Stomach (tissue), 9 donors: ENCODE results near the gene PSMD10. TPM values are rescaled to one million over a fixed set of nuclear protein-coding genes. Genes with fewer than 3 reads are reported as not detected.

Experiments
- DNase-seq, 2 donors: peaks; one replicate each; pipeline versions ENCODE4 v3.0.0 to v3.0.0-alpha.2; 2013 to 2019
- H3K27ac ChIP-seq, 5 donors: fragments of 200-600 bp in 4 of 5; sonication (generic) in 4 of 5; one replicate each; pipeline ENCODE4 v1.5.1; 2013 to 2019; ENCODE audit warnings: mild to moderate bottlenecking in 1 of 5, moderate library complexity in 1 of 5
- H3K27me3 ChIP-seq, 3 donors: fragments of 200-600 bp; sonication (generic); one replicate each; pipeline ENCODE4 v1.5.1; 2017 to 2019; ENCODE audit warnings: mixed run types in 1 of 3
- H3K36me3 ChIP-seq, 4 donors: fragments of 200-600 bp; sonication (generic); 1 replicate in 3 of 4; 2 replicates in 1 of 4; pipeline ENCODE4 v1.5.1; 2016 to 2019
- H3K4me1 ChIP-seq, 4 donors: fragments of 200-600 bp; sonication (generic); one replicate each; pipeline ENCODE4 v1.5.1; 2016 to 2019
- H3K4me3 ChIP-seq, 4 donors: fragments of 200-600 bp; sonication (generic) in 3 of 4; one replicate each; pipeline ENCODE4 v1.5.1; 2016 to 2019; ENCODE audit warnings: mild to moderate bottlenecking in 1 of 4
- H3K9me3 ChIP-seq, 4 donors: fragments of 200-600 bp; sonication (generic); one replicate each; pipeline ENCODE4 v1.5.1; 2016 to 2019
- CTCF ChIP-seq, 7 experiments: fragments of 450-650 bp in 4 of 7; fragments of 200-600 bp in 3 of 7; sonication (generic) in 3 of 7; IDR thresholded peaks; one replicate each; pipeline ENCODE4 v1.5.1; 2016 to 2019; ENCODE audit warnings: antibody characterized with exemption in 7 of 7, control low read depth in 2 of 7, mild to moderate bottlenecking in 1 of 7
- EP300 ChIP-seq: sonication (generic); formaldehyde crosslinking; IDR thresholded peaks from one replicate; pipeline ENCODE4 v1.6.1; 2017; ENCODE audit warnings: antibody characterized with exemption
- POLR2A ChIP-seq, 4 donors: fragments of 450-650 bp; IDR thresholded peaks; one replicate each; pipeline ENCODE4 v1.6.1; 2016; ENCODE audit warnings: antibody characterized with exemption in 4 of 4, control low read depth in 2 of 4, mild to moderate bottlenecking in 1 of 4, moderate library complexity in 1 of 4
- POLR2AphosphoS5 ChIP-seq, 3 donors: sonication (generic); formaldehyde crosslinking; IDR thresholded peaks; one replicate each; pipeline ENCODE4 v1.6.1; 2016; ENCODE audit warnings: antibody characterized with exemption in 3 of 3
- WGBS, 5 donors: extraction: QIAGEN DNeasy Blood & Tissue Kit in 3 of 5; methylation state at CpG; one replicate each; pipeline versions ENCODE4 v1.1.5 to v1.1.7; 2013 to 2018; 5-methylcytosine and 5-hydroxymethylcytosine counted together
- intact Hi-C: fragments of 100-400 bp; cut with DNase I; formaldehyde crosslinking; loops from one replicate; pipeline ENCODE4 v1.15.1; 2023; ENCODE audit warnings: low total_unique reads
- polyA plus RNA-seq, 3 donors: library from polyadenylated mRNA; stranded (reverse); fragments of 200-250 nt; gene quantifications; one replicate each; pipeline ENCODE4 v1.2.3, GENCODE V29; 2013
- total RNA-seq, 5 donors: library from RNA; depleted of rRNA; stranded (reverse); fragments of >200 nt; gene quantifications; one replicate each; pipeline versions ENCODE4 v1.1.0 to v1.2.3, GENCODE V29; 2014 to 2016
- donor health status: healthy with polysubstance abuse.
- donor health status: Bipolar disorder and iron deficiency.
- donor health status: healthy.

Gene PSMD10
- total and polyA plus RNA-seq, 8 donors, result 10.4 to 65.7 (median 25.4) TPM; not detected in 1

- H3K4me1 ChIP-seq, result no peaks in the 10 kb centered on the region
- intact Hi-C loops, result no loop called here
Measured at GRCh38 chrX:108127152-108127551, 35.8 kb upstream of the PSMD10 start.

GRCh38 chrX:108126661-108127060, 35.3 kb upstream of the PSMD10 start:
- no peak for DNase-seq
- Histone ChIP-seq H3K9me3 (no peaks in the 10 kb centered on the region), H3K27me3 (no peaks in the 10 kb centered on the region), H3K4me3 (no peak overlapping the region), H3K4me1 (no peaks in the 10 kb centered on the region), H3K27ac (no peak overlapping the region), H3K36me3 (peaks cover 0 to 14% (median 9%) of the 10 kb centered on the region in 4 donors)
- intact Hi-C loops, result no loop called here
- TF ChIP-seq EP300 (no peak), POLR2A (IDR thresholded peaks at IDR 0.05) (no peak), POLR2AphosphoS5 (IDR thresholded peaks at IDR 0.05) (no peak), CTCF (IDR thresholded peaks at IDR 0.05) (no peak)
- 60 to 88% (median 81%) methylated on average over 2 of the region's 2 CpGs for WGBS, 5 donors

More at GRCh38 chrX:108127152-108127551, 35.8 kb upstream of the PSMD10 start:
- no peaks in the 10 kb centered on the region for H3K27me3 ChIP-seq
- 66 to 83% (median 80%) methylated on average over 4 of the region's 4 CpGs for WGBS, 5 donors
- H3K4me3 ChIP-seq, result no peak overlapping the region
- no peaks in the 10 kb centered on the region for H3K9me3 ChIP-seq
- TF ChIP-seq EP300, result no peak
- TF ChIP-seq CTCF (IDR thresholded peaks at IDR 0.05), result no peak
- TF ChIP-seq POLR2A (IDR thresholded peaks at IDR 0.05), result no peak
- no peak for TF ChIP-seq POLR2AphosphoS5 (IDR thresholded peaks at IDR 0.05)
- no peak for DNase-seq
- H3K36me3 ChIP-seq, result peaks cover 0 to 19% (median 10%) of the 10 kb centered on the region in 4 donors
- no peak overlapping the region for H3K27ac ChIP-seq

GRCh38 chrX:108123591-108124366, 32.4 kb upstream of the PSMD10 start:
- DNase-seq, result no peak
- no peak overlapping the region for H3K4me3 ChIP-seq
- H3K36me3 ChIP-seq, result peaks cover 0 to 13% (median 4%) of the 10 kb centered on the region in 4 donors
- WGBS, 5 donors, result 75 to 98% (median 95%) methylated on average over 3 of the region's 3 CpGs
- H3K27me3 ChIP-seq, result no peaks in the 10 kb centered on the region
- no peak overlapping the region for H3K27ac ChIP-seq
- no peaks in the 10 kb centered on the region for H3K4me1 ChIP-seq
- H3K9me3 ChIP-seq, result no peaks in the 10 kb centered on the region
- intact Hi-C loops, result no loop called here
- no peak for TF ChIP-seq POLR2AphosphoS5 (IDR thresholded peaks at IDR 0.05)
- no peak for TF ChIP-seq EP300
- no peak for TF ChIP-seq POLR2A (IDR thresholded peaks at IDR 0.05)
- no peak for TF ChIP-seq CTCF (IDR thresholded peaks at IDR 0.05)

DNA sequence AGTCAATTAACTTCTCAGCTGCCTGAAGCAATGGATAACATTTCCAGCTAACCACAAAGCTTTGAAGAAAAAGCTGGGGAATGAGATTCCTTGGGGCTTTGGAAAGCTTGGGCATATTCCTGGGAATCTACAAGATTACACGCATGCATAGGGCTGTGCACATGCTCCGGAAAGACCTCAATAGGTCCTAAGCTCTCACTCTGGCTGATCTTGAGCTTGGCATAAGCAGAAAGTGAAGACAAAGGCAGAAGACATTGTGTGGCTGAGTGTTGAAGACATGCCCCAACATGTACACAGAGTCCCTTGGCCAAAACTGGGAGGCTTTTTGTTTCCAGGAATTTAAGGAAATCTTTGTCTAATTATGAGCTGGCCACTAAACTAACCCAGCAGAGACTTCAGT, 31.4 kb upstream of the PSMD10 start:
- no peak for DNase-seq
- 72 to 90% (median 86%) methylated on average over 2 of the region's 2 CpGs for WGBS, 5 donors
- Histone ChIP-seq H3K4me3 (no peak overlapping the region), H3K27me3 (no peaks in the 10 kb centered on the region), H3K4me1 (no peaks in the 10 kb centered on the region), H3K27ac (no peak overlapping the region), H3K9me3 (no peaks in the 10 kb centered on the region), H3K36me3 (peaks cover 0 to 13% (median 4%) of the 10 kb centered on the region in 4 donors)
- intact Hi-C loops, result no loop called here
- TF ChIP-seq EP300 (no peak), POLR2A (IDR thresholded peaks at IDR 0.05) (no peak), CTCF (IDR thresholded peaks at IDR 0.05) (no peak)
